Hepatocyte (in vitro differentiated cells): ENCODE measurements around the gene LGI4. TPM values are rescaled to one million over a fixed set of nuclear protein-coding genes. Genes with fewer than 3 reads are reported as not detected.

Experiments used
- DNase-seq: peaks from one replicate; pipeline ENCODE4 v3.0.0-alpha.2; 2016; ENCODE audit warnings: low spot score
- H2AFZ ChIP-seq: fragments of 200-600 bp; sonication (generic); 2 replicates; pipeline ENCODE4 v1.6.0; 2016; ENCODE audit warnings: antibody characterized with exemption, mild to moderate bottlenecking
- H3K27ac ChIP-seq: fragments of 200-600 bp; sonication (generic); 2 replicates; pipeline ENCODE4 v1.5.1; 2016; ENCODE audit warnings: mild to moderate bottlenecking
- H3K27me3 ChIP-seq: fragments of 200-600 bp; sonication (generic); 2 replicates; pipeline ENCODE4 v1.6.1; 2016
- H3K36me3 ChIP-seq: fragments of 200-600 bp; sonication (generic); replicated peaks from 2 replicates; pipeline ENCODE4 v1.5.1; 2016; ENCODE audit warnings: low read depth; ENCODE audit not compliant: insufficient read depth
- H3K4me1 ChIP-seq: fragments of 200-600 bp; sonication (generic); 2 replicates; pipeline ENCODE4 v1.5.1; 2016; ENCODE audit warnings: mild to moderate bottlenecking, moderate library complexity; ENCODE audit not compliant: insufficient read depth
- H3K4me2 ChIP-seq: fragments of 200-600 bp; sonication (generic); 2 replicates; pipeline ENCODE4 v1.6.0; 2016
- H3K4me3 ChIP-seq: fragments of 200-600 bp; sonication (generic); 2 replicates; pipeline ENCODE4 v1.5.1; 2016; ENCODE audit warnings: mild to moderate bottlenecking
- H3K79me2 ChIP-seq: fragments of 200-600 bp; sonication (generic); 2 replicates; pipeline ENCODE4 v1.6.0; 2017; ENCODE audit warnings: mild to moderate bottlenecking
- H3K9me2 ChIP-seq: fragments of 200-600 bp; sonication (generic); replicated peaks from 2 replicates; pipeline ENCODE4 v1.6.0; 2017; ENCODE audit warnings: mild to moderate bottlenecking; ENCODE audit not compliant: insufficient read depth
- H3K9me3 ChIP-seq: fragments of 200-600 bp; sonication (generic); 2 replicates; pipeline ENCODE4 v1.5.1; 2016; ENCODE audit warnings: low read depth, mild to moderate bottlenecking
- H4K20me1 ChIP-seq: fragments of 200-600 bp; sonication (generic); 2 replicates; pipeline ENCODE4 v1.6.0; 2016; ENCODE audit warnings: mild to moderate bottlenecking; ENCODE audit not compliant: insufficient read depth, poor library complexity, severe bottlenecking
- CTCF ChIP-seq: fragments of 200-600 bp; sonication (generic); IDR thresholded peaks from 2 replicates; pipeline ENCODE4 v1.5.1; 2016; ENCODE audit warnings: antibody characterized with exemption, mild to moderate bottlenecking; ENCODE audit not compliant: poor library complexity
- EZH2 ChIP-seq: fragments of 200-600 bp; sonication (generic); IDR thresholded peaks from 2 replicates; pipeline ENCODE4 v1.6.1; 2016; ENCODE audit warnings: antibody characterized with exemption, mild to moderate bottlenecking, borderline replicate concordance
- EZH2phosphoT487 ChIP-seq: fragments of 200-600 bp; sonication (generic); IDR thresholded peaks from one replicate; pipeline ENCODE4 v1.6.1; 2018; ENCODE audit warnings: antibody characterized with exemption, mild to moderate bottlenecking, low read depth, moderate library complexity; ENCODE audit not compliant: unreplicated experiment, severe bottlenecking
- WGBS: methylation state at CpG from one replicate; pipeline ENCODE4 v1.1.6; 2016; ENCODE audit warnings: low lambda C conversion rate; ENCODE audit errors: missing lambda C conversion rate; 5-methylcytosine and 5-hydroxymethylcytosine counted together
- polyA plus RNA-seq: library from polyadenylated mRNA; unstranded; fragments of >200 nt; fragmentation: Nextera tagmentation; extraction: Ambion mirVana; gene quantifications from 2 replicates; pipeline ENCODE4 v1.2.1, GENCODE V29; 2016
- total RNA-seq: library from RNA; depleted of rRNA; stranded (reverse); fragments of >200 nt; gene quantifications from 2 replicates; pipeline ENCODE4 v1.2.3, GENCODE V29; 2014

Gene LGI4
- total and polyA plus RNA-seq, 2 experiments from 2014 or later: 5.2 to 6.3 TPM

- Histone ChIP-seq H3K4me2 (no peak overlapping the region), H3K27ac (no peak overlapping the region), H3K27me3 (no peaks in the 10 kb centered on the region), H4K20me1 (no peaks in the 10 kb centered on the region), H3K9me3 (no peaks in the 10 kb centered on the region), H3K36me3 (no peaks in the 10 kb centered on the region), H3K79me2 (no peaks in the 10 kb centered on the region), H3K4me1 (no peaks in the 10 kb centered on the region), H3K4me3 (no peak overlapping the region), H3K9me2 (no peaks in the 10 kb centered on the region), H2AFZ (no peak overlapping the region)
- DNase-seq: no peak
- TF ChIP-seq CTCF: no peak
- TF ChIP-seq EZH2: no peak
- no peak for TF ChIP-seq EZH2phosphoT487
- WGBS: 87% methylated on average over 3 of the region's 3 CpGs
Measured at GRCh38 chr19:35176181-35176570, 41.3 kb upstream of the LGI4 start.

- Histone ChIP-seq H3K9me2 (no peaks in the 10 kb centered on the region), H3K36me3 (no peaks in the 10 kb centered on the region), H3K79me2 (no peaks in the 10 kb centered on the region), H3K4me2 (no peak overlapping the region), H3K27me3 (no peaks in the 10 kb centered on the region), H3K4me3 (no peak overlapping the region), H4K20me1 (no peaks in the 10 kb centered on the region), H3K4me1 (no peaks in the 10 kb centered on the region), H3K9me3 (no peaks in the 10 kb centered on the region), H3K27ac (no peak overlapping the region), H2AFZ (no peak overlapping the region)
- DNase-seq: no peak
- TF ChIP-seq CTCF: no peak
- TF ChIP-seq EZH2phosphoT487: no peak
- no peak for TF ChIP-seq EZH2
- 94% methylated on average over 5 of the region's 6 CpGs for WGBS
Measured at GRCh38 chr19:35174226-35174625, 39.4 kb upstream of the LGI4 start.

GRCh38 chr19:35171730-35172129, 36.9 kb upstream of the LGI4 start:
- H3K9me3 ChIP-seq: no peaks in the 10 kb centered on the region
- H4K20me1 ChIP-seq: no peaks in the 10 kb centered on the region
- no peak overlapping the region for H2AFZ ChIP-seq
- no peaks in the 10 kb centered on the region for H3K79me2 ChIP-seq
- no peak overlapping the region for H3K4me3 ChIP-seq
- no peaks in the 10 kb centered on the region for H3K4me1 ChIP-seq
- no peak overlapping the region for H3K4me2 ChIP-seq
- no peaks in the 10 kb centered on the region for H3K36me3 ChIP-seq
- no peaks in the 10 kb centered on the region for H3K9me2 ChIP-seq
- TF ChIP-seq EZH2phosphoT487 (no peak), EZH2 (no peak), CTCF (no peak)
- H3K27ac ChIP-seq: no peak overlapping the region
- H3K27me3 ChIP-seq: no peaks in the 10 kb centered on the region
- WGBS: 77% methylated on average over 3 of the region's 3 CpGs
- DNase-seq: no peak

- Histone ChIP-seq H3K9me2 (no peaks in the 10 kb centered on the region), H3K79me2 (no peaks in the 10 kb centered on the region), H3K4me1 (no peaks in the 10 kb centered on the region), H3K27me3 (no peaks in the 10 kb centered on the region), H3K9me3 (no peaks in the 10 kb centered on the region), H3K36me3 (no peaks in the 10 kb centered on the region), H3K27ac (no peak overlapping the region), H3K4me2 (no peak overlapping the region), H4K20me1 (no peaks in the 10 kb centered on the region), H2AFZ (no peak overlapping the region), H3K4me3 (no peak overlapping the region)
- no peak for DNase-seq
- 80% methylated on average over 7 of the region's 7 CpGs for WGBS
- no peak for TF ChIP-seq CTCF
- no peak for TF ChIP-seq EZH2
- no peak for TF ChIP-seq EZH2phosphoT487
Measured at GRCh38 chr19:35170359-35171061, 35.7 kb upstream of the LGI4 start.
